ENCODE measurements around the gene MBP.

MBP gene

GRCh38 chr18:77087393-77088141 lies 45.0 kb downstream of the MBP start:
- DNase-seq, result no peak
- peak overlapping the region; percentile 65 for H3K27ac ChIP-seq
- no peak for TF ChIP-seq CTCF (IDR thresholded peaks at IDR 0.05; ENCODE audit: low read depth, low read length, missing control alignments)
- H3K36me3 ChIP-seq (replicated peaks), result no peaks in the 10 kb centered on the region
- H3K27me3 ChIP-seq (replicated peaks), result no peaks in the 10 kb centered on the region
- in situ Hi-C loops (cut with HindIII; ENCODE audit: low pct_ligation_motif_present, low sequenced_read_pairs), result no loop called here
- peak overlapping the region; percentile 49 for H3K4me3 ChIP-seq (ENCODE audit: low read depth, low read length)

GRCh38 chr18:77086656-77087392 lies 45.8 kb downstream of the MBP start:
- no peak for DNase-seq
- peak overlapping the region; percentile 49 for H3K4me3 ChIP-seq (ENCODE audit: low read depth, low read length)

GRCh38 chr18:77086034-77086433 lies 46.5 kb downstream of the MBP start:
- no peaks in the 10 kb centered on the region for H3K36me3 ChIP-seq (replicated peaks)

More at GRCh38 chr18:77086656-77087392, 45.8 kb downstream of the MBP start:
- in situ Hi-C loops (cut with HindIII; ENCODE audit: low pct_ligation_motif_present, low sequenced_read_pairs), result no loop called here
- no peak for TF ChIP-seq CTCF (IDR thresholded peaks at IDR 0.05; ENCODE audit: low read depth, low read length, missing control alignments)
- no peaks in the 10 kb centered on the region for H3K36me3 ChIP-seq (replicated peaks)
- peak overlapping the region; percentile 65 for H3K27ac ChIP-seq
- H3K27me3 ChIP-seq (replicated peaks), result no peaks in the 10 kb centered on the region

GRCh38 chr18:77084688-77085035 lies 47.9 kb downstream of the MBP start:
- H3K27ac ChIP-seq, result no peak overlapping the region
- in situ Hi-C loops (cut with HindIII; ENCODE audit: low pct_ligation_motif_present, low sequenced_read_pairs), result no loop called here
- no peaks in the 10 kb centered on the region for H3K27me3 ChIP-seq (replicated peaks)
- TF ChIP-seq CTCF (IDR thresholded peaks at IDR 0.05; ENCODE audit: low read depth, low read length, missing control alignments), result no peak
- no peak for DNase-seq
- H3K4me3 ChIP-seq (ENCODE audit: low read depth, low read length), result no peak overlapping the region
- H3K36me3 ChIP-seq (replicated peaks), result no peaks in the 10 kb centered on the region

More at GRCh38 chr18:77086034-77086433, 46.5 kb downstream of the MBP start:
- in situ Hi-C loops (cut with HindIII; ENCODE audit: low pct_ligation_motif_present, low sequenced_read_pairs), result no loop called here
- Histone ChIP-seq H3K4me3 (ENCODE audit: low read depth, low read length) (no peak overlapping the region), H3K27me3 (replicated peaks) (no peaks in the 10 kb centered on the region), H3K27ac (peak overlapping the region; percentile 65)
- no peak for TF ChIP-seq CTCF (IDR thresholded peaks at IDR 0.05; ENCODE audit: low read depth, low read length, missing control alignments)
- DNase-seq, result peak; percentile 62

GRCh38 chr18:77082316-77082955 lies 50.1 kb downstream of the MBP start:
- Histone ChIP-seq H3K27me3 (replicated peaks) (no peaks in the 10 kb centered on the region), H3K36me3 (replicated peaks) (no peaks in the 10 kb centered on the region), H3K4me3 (ENCODE audit: low read depth, low read length) (no peak overlapping the region), H3K27ac (no peak overlapping the region)
- in situ Hi-C loops (cut with HindIII; ENCODE audit: low pct_ligation_motif_present, low sequenced_read_pairs), result no loop called here
- no peak for DNase-seq
- no peak for TF ChIP-seq CTCF (IDR thresholded peaks at IDR 0.05; ENCODE audit: low read depth, low read length, missing control alignments)

All from brain microvascular endothelial cell (primary cell).